ENCODE measurements around the gene PARD3.

DNA sequence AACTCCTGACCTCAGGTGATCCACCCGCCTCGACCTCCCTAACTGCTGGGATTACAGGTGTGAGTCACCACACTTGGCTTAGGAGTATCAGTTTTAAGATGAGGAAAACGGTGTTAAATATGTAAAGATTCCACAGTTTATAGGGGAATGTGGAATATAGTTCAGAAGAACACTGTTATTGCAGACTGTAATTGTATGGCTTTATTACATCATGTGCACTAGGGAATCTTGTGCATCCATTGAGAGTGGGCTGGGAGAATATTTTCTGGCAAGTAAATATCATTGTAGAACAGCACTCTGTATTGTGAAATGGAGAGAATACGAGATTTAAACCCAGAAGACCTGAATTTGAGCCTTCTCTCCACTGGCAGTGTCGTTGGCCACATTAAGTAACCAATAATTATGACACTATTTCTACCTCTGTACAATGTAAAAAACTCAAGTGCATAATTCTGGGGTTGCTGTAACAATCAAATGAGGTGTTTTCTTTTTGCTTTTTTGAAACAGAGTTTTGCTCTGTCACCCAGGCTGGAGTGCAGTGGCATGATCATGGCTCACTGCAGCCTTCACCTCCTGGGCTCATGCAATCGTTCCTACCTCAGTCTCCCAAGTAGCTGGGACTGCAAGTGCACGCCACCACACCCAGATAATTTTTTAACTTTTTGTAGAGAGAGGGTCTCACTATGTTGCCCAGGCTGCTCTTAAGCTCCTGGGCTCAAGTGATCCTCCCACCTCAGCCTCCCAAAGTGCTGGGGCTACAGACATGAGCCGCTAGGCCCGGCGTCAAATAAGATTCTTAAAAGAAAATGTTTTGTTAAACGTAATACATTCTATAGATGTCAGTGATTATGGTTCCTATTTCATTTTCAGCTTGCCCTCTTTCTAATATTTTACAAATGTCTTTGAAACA is 12.0 kb upstream of the PARD3 start:
- TF ChIP-seq, protein P1, sequence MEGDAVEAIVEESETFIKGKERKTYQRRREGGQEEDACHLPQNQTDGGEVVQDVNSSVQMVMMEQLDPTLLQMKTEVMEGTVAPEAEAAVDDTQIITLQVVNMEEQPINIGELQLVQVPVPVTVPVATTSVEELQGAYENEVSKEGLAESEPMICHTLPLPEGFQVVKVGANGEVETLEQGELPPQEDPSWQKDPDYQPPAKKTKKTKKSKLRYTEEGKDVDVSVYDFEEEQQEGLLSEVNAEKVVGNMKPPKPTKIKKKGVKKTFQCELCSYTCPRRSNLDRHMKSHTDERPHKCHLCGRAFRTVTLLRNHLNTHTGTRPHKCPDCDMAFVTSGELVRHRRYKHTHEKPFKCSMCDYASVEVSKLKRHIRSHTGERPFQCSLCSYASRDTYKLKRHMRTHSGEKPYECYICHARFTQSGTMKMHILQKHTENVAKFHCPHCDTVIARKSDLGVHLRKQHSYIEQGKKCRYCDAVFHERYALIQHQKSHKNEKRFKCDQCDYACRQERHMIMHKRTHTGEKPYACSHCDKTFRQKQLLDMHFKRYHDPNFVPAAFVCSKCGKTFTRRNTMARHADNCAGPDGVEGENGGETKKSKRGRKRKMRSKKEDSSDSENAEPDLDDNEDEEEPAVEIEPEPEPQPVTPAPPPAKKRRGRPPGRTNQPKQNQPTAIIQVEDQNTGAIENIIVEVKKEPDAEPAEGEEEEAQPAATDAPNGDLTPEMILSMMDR (IDR thresholded peaks at IDR 0.05): no peak
- TF ChIP-seq, protein P2, sequence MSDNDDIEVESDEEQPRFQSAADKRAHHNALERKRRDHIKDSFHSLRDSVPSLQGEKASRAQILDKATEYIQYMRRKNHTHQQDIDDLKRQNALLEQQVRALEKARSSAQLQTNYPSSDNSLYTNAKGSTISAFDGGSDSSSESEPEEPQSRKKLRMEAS (CRISPR knock-in tag; IDR thresholded peaks at IDR 0.05): no peak
- TF ChIP-seq ZNF263 (CRISPR knock-in tag; IDR thresholded peaks at IDR 0.05; ENCODE audit: low read depth) (no peak), CREM (CRISPR knock-in tag; IDR thresholded peaks at IDR 0.05) (no peak), KAT7 (CRISPR knock-in tag; IDR thresholded peaks at IDR 0.05; ENCODE audit: borderline replicate concordance) (no peak), SP1 (CRISPR knock-in tag; conservative IDR thresholded peaks at IDR 0.05) (no peak)
- TF ChIP-seq, protein P3, sequence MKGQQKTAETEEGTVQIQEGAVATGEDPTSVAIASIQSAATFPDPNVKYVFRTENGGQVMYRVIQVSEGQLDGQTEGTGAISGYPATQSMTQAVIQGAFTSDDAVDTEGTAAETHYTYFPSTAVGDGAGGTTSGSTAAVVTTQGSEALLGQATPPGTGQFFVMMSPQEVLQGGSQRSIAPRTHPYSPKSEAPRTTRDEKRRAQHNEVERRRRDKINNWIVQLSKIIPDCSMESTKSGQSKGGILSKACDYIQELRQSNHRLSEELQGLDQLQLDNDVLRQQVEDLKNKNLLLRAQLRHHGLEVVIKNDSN (CRISPR knock-in tag; IDR thresholded peaks at IDR 0.05): no peak
- TF ChIP-seq, protein P4, sequence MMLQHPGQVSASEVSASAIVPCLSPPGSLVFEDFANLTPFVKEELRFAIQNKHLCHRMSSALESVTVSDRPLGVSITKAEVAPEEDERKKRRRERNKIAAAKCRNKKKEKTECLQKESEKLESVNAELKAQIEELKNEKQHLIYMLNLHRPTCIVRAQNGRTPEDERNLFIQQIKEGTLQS (CRISPR knock-in tag; conservative IDR thresholded peaks at IDR 0.05): no peak
